Memory B cell (primary cell): ENCODE measurements around the gene NT5DC2.
A peak's percentile ranks its signal among the peaks of the same experiment; 100 is the strongest.

ENCODE experiments used
- ATAC-seq: fragments of 150-1000 bp; cut with Tn5 transposase; 2 replicates; pipeline ENCODE4 v1.10.0; 2021; ENCODE audit warnings: low read depth, mild to moderate bottlenecking, moderate library complexity
- DNase-seq, 2 donors: peaks; one replicate each; pipeline ENCODE4 v3.0.0; 2022; ENCODE audit warnings: low spot score in 2 of 2
- H3K27ac Mint-ChIP-seq: one replicate; pipeline ENCODE4 v1.8.0; 2022; ENCODE audit warnings: mild to moderate bottlenecking, moderate library complexity, mixed read lengths
- H3K27me3 Mint-ChIP-seq: one replicate; pipeline ENCODE4 v1.8.0; 2022; ENCODE audit warnings: mixed read lengths
- H3K36me3 Mint-ChIP-seq: one replicate; pipeline ENCODE4 v1.8.0; 2022; ENCODE audit warnings: mild to moderate bottlenecking, mixed read lengths
- H3K4me1 Mint-ChIP-seq: one replicate; pipeline ENCODE4 v1.8.0; 2022; ENCODE audit warnings: mixed read lengths
- H3K4me3 Mint-ChIP-seq: one replicate; pipeline ENCODE4 v1.8.0; 2022; ENCODE audit warnings: mild to moderate bottlenecking, moderate library complexity, mixed read lengths
- H3K9me3 Mint-ChIP-seq: one replicate; pipeline ENCODE4 v1.8.0; 2022; ENCODE audit warnings: mixed read lengths

The NT5DC2 gene

DNA sequence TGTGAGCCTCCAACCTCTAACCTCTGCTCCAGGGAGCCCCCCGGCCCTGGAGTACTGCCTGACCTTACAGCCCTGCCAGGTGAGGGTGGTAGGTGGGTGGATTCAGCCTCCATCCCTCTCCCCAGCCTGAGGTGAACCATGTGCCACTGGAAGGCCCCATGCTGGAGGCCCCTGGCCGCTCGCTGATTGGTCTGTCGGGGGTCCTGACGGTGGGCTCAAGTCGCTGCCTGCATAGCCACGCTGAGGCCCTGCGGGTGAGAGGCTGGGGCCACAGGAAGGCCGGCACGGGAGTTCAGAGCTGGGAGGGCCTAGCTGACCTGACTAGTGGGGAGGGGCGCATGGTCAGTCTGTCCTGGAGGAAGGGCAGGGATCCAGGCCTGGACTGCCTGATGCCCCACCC, 19.1 kb downstream of the NT5DC2 start:
- no peak for DNase-seq
- Mint-ChIP-seq H3K4me1 (peaks cover 2% of the 10 kb centered on the region), H3K27me3 (peaks cover 7% of the 10 kb centered on the region), H3K9me3 (no peaks in the 10 kb centered on the region), H3K36me3 (no peaks in the 10 kb centered on the region), H3K4me3 (no peak overlapping the region), H3K27ac (no peak overlapping the region)
- ATAC-seq, result no peak

DNA sequence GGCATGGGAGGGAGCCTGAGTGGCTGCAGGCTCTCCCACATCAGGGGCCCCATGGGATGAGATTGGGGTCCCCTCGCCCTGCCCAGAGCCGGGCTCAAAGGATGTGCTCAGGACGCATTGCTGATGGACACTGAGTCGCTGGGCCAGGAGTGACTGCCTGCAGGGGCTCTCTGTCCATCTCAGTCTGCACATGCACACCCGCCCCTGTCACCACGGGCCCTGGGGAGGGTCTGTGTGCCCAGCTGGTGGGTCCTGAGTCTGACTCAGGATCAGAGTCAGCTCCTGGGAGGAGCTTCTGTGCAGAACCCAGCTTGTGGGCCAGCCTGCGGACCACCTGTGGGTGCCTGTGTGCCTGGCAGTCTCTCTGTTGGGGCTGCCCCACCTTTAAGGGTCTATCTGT, 20.4 kb downstream of the NT5DC2 start:
- H3K4me1 Mint-ChIP-seq, result peaks cover 2% of the 10 kb centered on the region
- ATAC-seq, result no peak
- DNase-seq, result no peak
- H3K27me3 Mint-ChIP-seq, result peaks cover 7% of the 10 kb centered on the region
- H3K4me3 Mint-ChIP-seq, result no peak overlapping the region
- H3K27ac Mint-ChIP-seq, result no peak overlapping the region
- no peaks in the 10 kb centered on the region for H3K36me3 Mint-ChIP-seq
- no peaks in the 10 kb centered on the region for H3K9me3 Mint-ChIP-seq

DNA sequence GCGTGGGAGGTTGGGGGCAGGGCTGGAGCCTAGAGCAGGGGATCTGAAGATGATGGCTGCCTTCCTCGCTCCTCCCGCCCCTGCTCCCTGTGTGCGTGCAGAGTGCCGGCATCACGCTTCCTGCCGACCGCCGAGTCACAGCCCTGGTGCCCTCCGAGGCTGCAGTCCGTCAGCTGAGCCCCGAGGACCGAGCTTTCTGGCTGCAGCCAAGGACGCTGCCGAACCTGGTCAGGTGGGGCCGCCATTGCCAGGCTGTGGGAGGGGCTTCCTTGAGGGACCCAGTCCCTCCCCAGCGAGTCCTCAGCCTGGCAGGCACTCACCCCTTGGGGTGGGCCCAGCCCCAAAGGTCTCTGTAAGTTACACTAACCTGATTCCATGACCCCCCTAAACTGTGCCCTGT, 20.9 kb downstream of the NT5DC2 start:
- Mint-ChIP-seq H3K4me1 (peaks cover 2% of the 10 kb centered on the region), H3K4me3 (no peak overlapping the region), H3K9me3 (no peaks in the 10 kb centered on the region), H3K27me3 (peaks cover 7% of the 10 kb centered on the region), H3K36me3 (no peaks in the 10 kb centered on the region), H3K27ac (no peak overlapping the region)
- DNase-seq (no peak), ATAC-seq (no peak)

DNA sequence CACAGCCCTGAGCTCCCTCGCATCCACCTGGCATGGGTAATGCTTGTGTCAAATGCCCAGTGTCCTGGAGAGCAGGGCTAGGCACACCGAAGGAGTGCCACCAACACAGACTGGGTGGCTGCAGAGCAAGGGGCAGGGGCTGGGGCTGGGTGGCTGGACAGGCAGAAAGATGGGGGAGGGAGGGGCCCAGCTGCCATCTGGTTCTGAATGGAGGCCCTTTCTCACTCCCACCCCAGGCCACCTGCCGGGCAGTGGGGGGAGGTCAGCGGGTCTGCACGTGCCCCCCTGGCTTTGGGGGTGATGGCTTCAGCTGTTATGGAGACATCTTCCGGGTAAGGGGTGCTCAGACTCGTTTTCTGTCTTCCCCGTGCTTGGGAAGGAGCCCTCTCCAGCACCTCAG, 21.6 kb downstream of the NT5DC2 start:
- Mint-ChIP-seq H3K36me3 (no peaks in the 10 kb centered on the region), H3K4me3 (no peak overlapping the region), H3K27ac (no peak overlapping the region), H3K4me1 (peaks cover 4% of the 10 kb centered on the region), H3K27me3 (peaks cover 9% of the 10 kb centered on the region), H3K9me3 (no peaks in the 10 kb centered on the region)
- DNase-seq, result no peak
- no peak for ATAC-seq

DNA sequence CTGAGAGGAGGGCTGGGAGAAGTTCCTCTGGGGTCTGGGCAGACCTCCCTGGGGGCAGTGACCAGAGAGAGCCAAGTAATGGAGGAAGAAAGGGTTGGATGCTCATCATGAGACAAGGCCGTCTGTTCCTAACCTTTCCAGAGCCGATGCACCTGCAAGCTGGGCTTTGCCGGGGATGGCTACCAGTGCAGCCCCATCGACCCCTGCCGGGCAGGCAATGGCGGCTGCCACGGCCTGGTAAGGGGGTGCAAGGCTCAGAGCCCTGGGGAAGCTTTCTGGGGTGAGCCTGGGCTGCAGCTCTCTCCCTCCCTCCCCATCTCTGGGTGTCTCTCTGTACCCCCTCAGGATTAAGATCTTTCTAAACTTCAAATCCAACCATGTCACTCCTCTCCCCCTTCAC, 22.1 kb downstream of the NT5DC2 start:
- Mint-ChIP-seq H3K9me3 (no peaks in the 10 kb centered on the region), H3K27ac (no peak overlapping the region), H3K27me3 (peaks cover 7% of the 10 kb centered on the region), H3K4me3 (no peak overlapping the region), H3K4me1 (peaks cover 4% of the 10 kb centered on the region), H3K36me3 (no peaks in the 10 kb centered on the region)
- ATAC-seq (no peak), DNase-seq (no peak)

DNA sequence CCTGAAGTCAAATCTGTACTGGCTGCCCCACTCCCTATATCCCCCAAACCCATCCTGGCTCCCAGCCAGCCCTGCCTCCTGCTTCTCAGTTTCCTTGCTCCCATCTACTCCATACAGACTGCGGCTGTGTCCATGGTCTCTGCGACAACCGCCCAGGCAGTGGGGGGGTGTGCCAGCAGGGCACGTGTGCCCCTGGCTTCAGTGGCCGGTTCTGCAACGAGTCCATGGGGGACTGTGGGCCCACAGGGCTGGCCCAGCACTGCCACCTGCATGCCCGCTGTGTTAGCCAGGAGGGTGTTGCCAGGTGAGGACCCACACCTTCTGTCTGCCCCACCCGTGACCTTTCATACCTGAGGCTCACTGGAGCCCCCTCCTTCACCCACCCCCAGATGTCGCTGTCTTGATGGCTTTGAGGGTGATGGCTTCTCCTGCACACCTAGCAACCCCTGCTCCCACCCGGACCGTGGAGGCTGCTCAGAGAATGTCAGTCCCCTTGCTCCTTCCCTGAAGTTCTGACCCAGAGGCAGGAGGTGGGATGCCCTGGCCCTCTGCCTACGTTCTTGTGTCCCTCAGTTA, 23.8 kb downstream of the NT5DC2 start:
- Mint-ChIP-seq H3K27ac (no peak overlapping the region), H3K36me3 (no peaks in the 10 kb centered on the region), H3K27me3 (peaks cover 4% of the 10 kb centered on the region), H3K9me3 (no peaks in the 10 kb centered on the region), H3K4me1 (peaks cover 2% of the 10 kb centered on the region), H3K4me3 (no peak overlapping the region)
- DNase-seq (no peak), ATAC-seq (no peak)

DNA sequence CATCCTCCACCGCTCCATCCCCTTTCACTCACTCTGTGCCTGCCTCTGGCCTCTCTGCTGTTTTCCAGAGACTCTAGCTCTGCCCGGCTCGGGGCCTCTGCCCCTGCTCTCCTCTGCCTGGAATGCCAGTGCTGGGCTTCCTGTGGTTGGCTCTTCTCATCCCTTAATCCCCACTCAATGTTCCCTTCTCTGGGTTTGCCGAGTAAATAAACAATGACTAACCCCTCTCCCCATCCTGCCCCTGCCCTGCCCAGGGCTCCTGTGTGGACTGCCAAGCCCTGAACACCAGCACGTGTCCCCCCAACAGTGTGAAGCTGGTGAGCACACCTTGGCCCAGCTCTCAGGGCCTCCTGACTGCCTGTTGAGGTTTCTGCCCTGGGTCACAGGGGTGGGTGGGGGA, 26.3 kb downstream of the NT5DC2 start:
- DNase-seq, result no peak
- Mint-ChIP-seq H3K36me3 (no peaks in the 10 kb centered on the region), H3K4me3 (no peak overlapping the region), H3K9me3 (no peaks in the 10 kb centered on the region), H3K4me1 (peaks cover 2% of the 10 kb centered on the region), H3K27ac (no peak overlapping the region), H3K27me3 (peaks cover 2% of the 10 kb centered on the region)
- ATAC-seq, result no peak

DNA sequence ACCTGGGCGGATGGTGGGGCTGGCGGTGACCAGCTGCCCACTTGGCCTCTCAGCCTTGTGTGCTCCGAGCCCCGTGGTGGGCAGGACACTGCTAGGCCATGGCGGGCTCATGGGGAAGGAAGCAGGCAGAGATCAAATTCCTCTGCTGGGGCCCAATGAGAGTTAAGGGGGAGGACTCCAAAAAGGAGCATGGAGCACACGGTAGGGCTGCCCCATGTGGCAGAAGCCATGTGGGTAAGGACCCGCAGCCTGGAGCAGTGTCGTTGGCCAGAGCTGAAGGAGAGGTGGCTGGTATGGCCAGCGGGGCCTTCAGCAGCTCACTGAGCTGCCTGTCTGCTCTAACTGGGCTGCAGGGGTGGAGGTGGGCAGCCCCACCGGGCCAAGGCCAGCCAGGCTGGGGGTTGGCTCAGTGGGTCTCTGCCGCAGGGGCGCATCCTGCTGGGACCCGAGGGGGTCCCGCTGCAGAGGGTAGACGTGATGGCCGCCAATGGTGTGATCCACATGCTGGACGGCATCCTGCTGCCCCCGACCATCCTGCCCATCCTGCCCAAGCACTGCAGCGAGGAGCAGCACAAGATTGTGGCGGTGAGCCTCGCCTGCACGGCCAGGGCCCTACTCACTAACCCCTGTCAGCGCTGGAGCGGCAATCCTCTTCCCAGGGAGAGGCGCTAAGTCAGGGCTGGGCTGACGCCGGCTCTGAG, 27.2 kb downstream of the NT5DC2 start:
- Mint-ChIP-seq H3K27me3 (peaks cover 2% of the 10 kb centered on the region), H3K4me1 (peaks cover 2% of the 10 kb centered on the region), H3K4me3 (no peak overlapping the region), H3K9me3 (no peaks in the 10 kb centered on the region), H3K36me3 (no peaks in the 10 kb centered on the region), H3K27ac (no peak overlapping the region)
- DNase-seq (no peak), ATAC-seq (no peak)

DNA sequence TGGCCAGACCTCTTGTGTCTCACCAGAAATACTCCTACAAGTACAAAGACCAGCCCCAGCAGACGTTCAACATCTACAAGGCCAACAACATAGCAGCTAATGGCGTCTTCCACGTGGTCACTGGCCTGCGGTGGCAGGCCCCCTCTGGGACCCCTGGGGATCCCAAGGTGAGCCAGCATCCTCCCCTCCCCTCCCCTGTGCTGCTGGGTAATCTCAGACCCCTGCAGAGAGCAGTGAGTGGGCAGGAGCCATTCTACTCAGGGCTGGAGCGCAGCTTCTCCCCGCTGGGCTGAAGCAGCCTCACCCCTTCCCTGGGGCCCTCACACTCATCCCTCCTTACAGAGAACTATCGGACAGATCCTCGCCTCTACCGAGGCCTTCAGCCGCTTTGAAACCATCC, 28.7 kb downstream of the NT5DC2 start:
- H3K36me3 Mint-ChIP-seq, result no peaks in the 10 kb centered on the region
- peaks cover 2% of the 10 kb centered on the region for H3K27me3 Mint-ChIP-seq

DNA sequence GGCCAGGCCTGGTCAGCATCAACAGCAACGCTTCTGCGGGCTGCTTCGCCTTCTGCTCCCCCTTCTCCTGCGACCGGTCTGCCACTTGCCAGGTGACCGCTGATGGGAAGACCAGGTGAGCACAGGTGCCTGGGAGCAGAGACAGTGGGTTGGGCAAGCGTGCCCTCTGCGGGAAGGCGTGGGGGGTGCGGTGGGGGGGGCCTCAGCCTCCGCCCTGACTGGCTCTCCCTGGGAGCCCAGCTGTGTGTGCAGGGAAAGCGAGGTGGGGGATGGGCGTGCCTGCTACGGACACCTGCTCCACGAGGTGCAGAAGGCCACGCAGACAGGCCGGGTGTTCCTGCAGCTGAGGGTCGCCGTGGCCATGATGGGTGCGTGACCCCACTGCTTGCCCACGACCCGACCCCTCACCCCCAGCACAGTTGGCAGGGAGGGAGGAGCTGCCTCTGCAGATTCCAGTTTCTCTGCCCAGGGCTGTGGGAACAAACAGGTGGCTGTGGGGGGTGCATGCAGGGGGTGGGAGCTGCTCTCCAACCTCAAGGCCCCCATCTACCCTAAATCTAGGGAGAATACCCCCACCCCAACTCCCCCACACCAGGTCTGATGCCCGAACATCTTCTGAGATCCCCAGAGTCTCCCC, 29.8 kb downstream of the NT5DC2 start:
- H3K27ac Mint-ChIP-seq, result no peak overlapping the region
- DNase-seq, result no peak
- no peaks in the 10 kb centered on the region for H3K9me3 Mint-ChIP-seq
- H3K27me3 Mint-ChIP-seq, result peaks cover 2% of the 10 kb centered on the region
- no peak for ATAC-seq
- H3K4me3 Mint-ChIP-seq, result no peak overlapping the region
- peaks cover 9% of the 10 kb centered on the region for H3K4me1 Mint-ChIP-seq
- no peaks in the 10 kb centered on the region for H3K36me3 Mint-ChIP-seq

More for the DNA sequence above, 28.7 kb downstream of the NT5DC2 start:
- DNase-seq (no peak), ATAC-seq (no peak)
- Mint-ChIP-seq H3K4me3 (no peak overlapping the region), H3K4me1 (peaks cover 4% of the 10 kb centered on the region), H3K9me3 (no peaks in the 10 kb centered on the region), H3K27ac (no peak overlapping the region)

DNA sequence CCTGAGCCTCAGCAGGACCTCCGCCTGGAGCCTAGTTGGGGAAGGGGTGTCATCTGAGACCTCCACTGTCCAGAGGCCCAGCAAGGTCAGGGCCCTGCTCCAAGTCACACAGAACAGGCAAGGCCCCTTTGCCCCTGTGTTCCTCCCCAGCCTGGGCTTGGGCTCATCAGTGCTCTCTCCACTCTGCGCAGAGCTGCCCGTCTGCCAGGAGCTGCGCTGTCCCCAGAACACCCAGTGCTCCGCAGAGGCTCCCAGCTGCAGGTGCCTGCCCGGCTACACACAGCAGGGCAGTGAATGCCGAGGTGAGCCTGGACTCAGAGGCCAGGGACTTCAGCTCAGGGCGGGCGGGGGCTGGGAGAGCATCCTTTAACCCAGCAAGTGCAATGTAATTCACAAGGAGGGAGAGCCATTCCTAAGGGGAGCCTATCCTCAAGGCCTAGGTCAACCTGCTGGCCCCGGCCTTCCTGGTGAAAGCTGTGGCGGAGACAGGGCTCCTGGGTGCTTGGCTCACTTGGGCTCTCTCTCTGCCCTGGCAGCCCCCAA, 30.8 kb downstream of the NT5DC2 start:
- ATAC-seq (no peak), DNase-seq (no peak)
- no peak overlapping the region for H3K4me3 Mint-ChIP-seq
- H3K9me3 Mint-ChIP-seq, result no peaks in the 10 kb centered on the region
- H3K27ac Mint-ChIP-seq, result no peak overlapping the region
- H3K36me3 Mint-ChIP-seq, result no peaks in the 10 kb centered on the region
- peaks cover 2% of the 10 kb centered on the region for H3K27me3 Mint-ChIP-seq
- H3K4me1 Mint-ChIP-seq, result peaks cover 14% of the 10 kb centered on the region

DNA sequence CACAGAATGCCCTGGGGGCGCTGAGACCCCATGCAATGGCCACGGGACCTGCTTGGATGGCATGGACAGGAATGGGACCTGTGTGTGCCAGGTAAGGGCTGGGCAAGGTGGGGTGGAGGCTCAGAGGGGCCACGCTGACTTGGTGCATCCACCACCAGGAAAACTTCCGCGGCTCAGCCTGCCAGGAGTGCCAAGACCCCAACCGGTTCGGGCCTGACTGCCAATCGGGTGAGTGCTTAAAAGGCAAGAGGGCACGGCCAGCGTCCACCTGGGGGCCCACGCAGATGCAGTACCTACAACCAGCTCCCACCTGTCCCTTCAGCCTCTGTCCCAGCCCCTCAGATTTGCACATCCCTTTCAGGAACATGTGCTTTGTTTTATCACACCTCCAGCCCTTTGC, 31.7 kb downstream of the NT5DC2 start:
- no peak overlapping the region for H3K4me3 Mint-ChIP-seq
- H3K4me1 Mint-ChIP-seq, result peaks cover 12% of the 10 kb centered on the region
- ATAC-seq, result no peak
- no peaks in the 10 kb centered on the region for H3K9me3 Mint-ChIP-seq
- no peaks in the 10 kb centered on the region for H3K27me3 Mint-ChIP-seq
- no peak overlapping the region for H3K27ac Mint-ChIP-seq
- no peak for DNase-seq
- no peaks in the 10 kb centered on the region for H3K36me3 Mint-ChIP-seq

DNA sequence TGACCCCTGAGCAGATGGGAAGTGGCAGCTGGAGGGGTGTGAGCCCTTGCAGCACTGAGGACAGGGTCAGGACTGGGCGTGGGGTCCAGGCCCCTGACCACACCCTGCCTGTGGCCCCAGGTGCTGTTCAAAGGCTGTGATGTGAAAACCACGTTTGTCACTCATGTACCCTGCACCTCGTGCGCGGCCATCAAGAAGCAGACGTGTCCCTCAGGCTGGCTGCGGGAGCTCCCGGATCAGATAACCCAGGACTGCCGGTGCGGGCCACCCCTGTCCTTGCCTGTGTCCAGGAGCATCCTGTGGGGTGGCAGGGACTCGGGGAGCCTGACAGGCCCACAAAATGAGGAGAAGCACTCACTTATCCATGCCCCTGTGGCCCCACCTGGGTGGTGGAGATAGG, 32.6 kb downstream of the NT5DC2 start:
- DNase-seq (no peak), ATAC-seq (no peak)
- Mint-ChIP-seq H3K27ac (no peak overlapping the region), H3K27me3 (no peaks in the 10 kb centered on the region), H3K4me3 (no peak overlapping the region), H3K36me3 (no peaks in the 10 kb centered on the region), H3K4me1 (peaks cover 12% of the 10 kb centered on the region), H3K9me3 (no peaks in the 10 kb centered on the region)

DNA sequence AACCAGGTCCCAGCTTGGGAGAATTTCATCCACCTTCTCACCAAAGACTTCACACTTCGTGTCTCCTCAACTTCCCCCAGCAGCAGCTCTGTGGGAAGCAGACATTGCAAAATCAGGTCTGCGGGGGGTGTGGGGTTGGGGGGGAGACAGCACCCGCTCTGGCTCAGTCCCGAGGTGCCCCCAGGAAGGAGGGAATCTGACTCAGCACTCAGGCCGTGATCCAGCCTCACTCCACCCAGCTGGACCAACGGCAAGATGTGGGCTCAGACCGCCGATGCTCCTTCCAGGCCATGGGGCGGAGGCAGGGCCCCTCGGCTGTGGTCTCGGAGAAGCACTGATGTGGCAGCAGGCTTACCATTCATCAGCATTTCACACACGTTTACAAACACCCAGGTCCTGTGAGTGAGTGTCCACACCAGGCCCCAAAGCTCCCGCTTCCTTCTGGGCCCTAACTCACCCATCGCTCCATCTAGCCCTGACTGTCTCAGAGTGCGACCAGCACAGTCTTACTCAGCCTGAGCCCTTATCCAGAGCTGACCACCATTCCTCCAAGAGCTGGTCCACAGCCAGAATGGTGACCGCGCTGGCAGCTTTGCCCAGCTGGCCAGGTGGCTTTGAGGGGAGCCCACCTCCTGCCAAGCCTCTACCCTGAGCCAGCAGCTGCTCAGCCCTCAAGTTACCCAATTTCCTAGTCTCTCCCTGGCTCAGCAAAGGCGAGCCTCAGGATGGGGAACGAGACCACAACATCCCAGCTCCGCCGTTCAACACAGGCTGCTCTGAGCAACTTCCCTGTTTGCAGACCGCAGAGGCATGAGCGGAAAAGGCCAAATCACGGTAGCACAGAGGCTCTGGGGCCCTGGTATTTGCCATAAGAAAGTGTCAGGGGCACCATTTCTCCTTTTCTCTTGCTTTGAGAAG, 35.3 kb downstream of the NT5DC2 start:
- no peaks in the 10 kb centered on the region for H3K27me3 Mint-ChIP-seq
- DNase-seq (peak in 1 of 2 donors; percentile 16), ATAC-seq (peak; percentile 89)
- H3K9me3 Mint-ChIP-seq, result no peaks in the 10 kb centered on the region
- no peak overlapping the region for H3K27ac Mint-ChIP-seq
- peak overlapping the region; percentile 34 for H3K4me3 Mint-ChIP-seq
- H3K36me3 Mint-ChIP-seq, result no peaks in the 10 kb centered on the region
- H3K4me1 Mint-ChIP-seq, result peaks cover 16% of the 10 kb centered on the region
